Chondrocyte (in vitro differentiated cells): ENCODE measurements around the gene INPP4B. TPM values are rescaled to one million over a fixed set of nuclear protein-coding genes. Genes with fewer than 3 reads are reported as not detected.

Experiments used
- DNase-seq: peaks from one replicate; pipeline ENCODE4 v3.0.0; 2021; ENCODE audit warnings: mixed read lengths, low spot score
- H3K27ac Mint-ChIP-seq: one replicate; pipeline ENCODE4 v1.8.0; 2021; ENCODE audit warnings: mild to moderate bottlenecking, moderate library complexity, mixed read lengths; ENCODE audit not compliant: unreplicated experiment
- H3K27me3 Mint-ChIP-seq: 2 replicates; pipeline ENCODE4 v1.8.0; 2021; ENCODE audit warnings: low read depth, mixed read lengths
- H3K36me3 Mint-ChIP-seq: 2 replicates; pipeline ENCODE4 v1.8.0; 2021; ENCODE audit warnings: low read depth, mixed read lengths
- H3K4me1 Mint-ChIP-seq: 2 replicates; pipeline ENCODE4 v1.8.0; 2021; ENCODE audit warnings: low read depth, mild to moderate bottlenecking, mixed read lengths
- H3K4me3 Mint-ChIP-seq: one replicate; pipeline ENCODE4 v1.8.0; 2021; ENCODE audit warnings: mild to moderate bottlenecking, moderate library complexity, mixed read lengths; ENCODE audit not compliant: unreplicated experiment
- H3K9me3 Mint-ChIP-seq: 2 replicates; pipeline ENCODE4 v1.8.0; 2021; ENCODE audit warnings: low read depth, mixed read lengths
- CTCF ChIP-seq: fragments of 200-600 bp; sonication (generic); IDR thresholded peaks from 2 replicates; pipeline ENCODE4 v1.5.0; 2021; ENCODE audit warnings: antibody characterized with exemption, mild to moderate bottlenecking, moderate library complexity
- total RNA-seq: library from RNA; stranded (reverse); gene quantifications from 3 replicates; pipeline ENCODE4 v1.2.1, GENCODE V29; 2021

INPP4B gene
- total RNA-seq, 1 donor from 2014 or later: 30.0 TPM

- Mint-ChIP-seq H3K27me3 (no peaks in the 10 kb centered on the region), H3K4me3 (no peak overlapping the region), H3K9me3 (no peaks in the 10 kb centered on the region), H3K36me3 (peaks cover 8% of the 10 kb centered on the region), H3K4me1 (peaks cover 11% of the 10 kb centered on the region), H3K27ac (no peak overlapping the region)
- DNase-seq: no peak
- no peak for TF ChIP-seq CTCF
These were observed 548.8 kb downstream of the INPP4B start for GRCh38 chr4:142297313-142297712.

GRCh38 chr4:142293536-142293935 lies 552.6 kb downstream of the INPP4B start:
- Mint-ChIP-seq H3K27ac (no peak overlapping the region), H3K4me3 (no peak overlapping the region), H3K27me3 (no peaks in the 10 kb centered on the region), H3K9me3 (peaks cover 8% of the 10 kb centered on the region), H3K36me3 (peaks cover 13% of the 10 kb centered on the region), H3K4me1 (peaks cover 9% of the 10 kb centered on the region)
- no peak for TF ChIP-seq CTCF
- no peak for DNase-seq

GRCh38 chr4:142292231-142292630 lies 553.9 kb downstream of the INPP4B start:
- H3K4me1 Mint-ChIP-seq: peaks cover 9% of the 10 kb centered on the region
- no peak for TF ChIP-seq CTCF
- H3K27me3 Mint-ChIP-seq: no peaks in the 10 kb centered on the region
- H3K27ac Mint-ChIP-seq: no peak overlapping the region
- DNase-seq: no peak
- no peak overlapping the region for H3K4me3 Mint-ChIP-seq
- peaks cover 12% of the 10 kb centered on the region for H3K36me3 Mint-ChIP-seq
- H3K9me3 Mint-ChIP-seq: peaks cover 8% of the 10 kb centered on the region

- peaks cover 9% of the 10 kb centered on the region for H3K4me1 Mint-ChIP-seq
- H3K4me3 Mint-ChIP-seq: no peak overlapping the region
- peaks cover 12% of the 10 kb centered on the region for H3K36me3 Mint-ChIP-seq
- DNase-seq: no peak
- no peak overlapping the region for H3K27ac Mint-ChIP-seq
- peaks cover 8% of the 10 kb centered on the region for H3K9me3 Mint-ChIP-seq
- H3K27me3 Mint-ChIP-seq: no peaks in the 10 kb centered on the region
- no peak for TF ChIP-seq CTCF
These were observed 554.6 kb downstream of the INPP4B start for GRCh38 chr4:142291299-142292050.

GRCh38 chr4:142287371-142287770 lies 558.7 kb downstream of the INPP4B start:
- no peak for DNase-seq
- Mint-ChIP-seq H3K4me3 (no peak overlapping the region), H3K4me1 (peaks cover 3% of the 10 kb centered on the region), H3K27ac (no peak overlapping the region), H3K27me3 (no peaks in the 10 kb centered on the region), H3K36me3 (peaks cover 10% of the 10 kb centered on the region), H3K9me3 (peaks cover 8% of the 10 kb centered on the region)
- no peak for TF ChIP-seq CTCF
